Muscle of arm (tissue), 14 donors: ENCODE data around the gene MCEMP1. TPM values are rescaled to one million over a fixed set of nuclear protein-coding genes. Genes with fewer than 3 reads are reported as not detected.
A peak's percentile ranks its signal among the peaks of the same experiment; 100 is the strongest.

ENCODE experiments used
- DNase-seq: peaks from one replicate; pipeline ENCODE4 v3.0.0-alpha.2; 2013
- long read RNA-seq, 11 donors: transcript quantifications; one replicate each; lab custom pipeline, GENCODE V29; 2026
- polyA plus RNA-seq, 12 donors: library from polyadenylated mRNA; unstranded; fragments of 120-200 nt; gene quantifications; one replicate each; pipeline ENCODE4 v1.2.1, GENCODE V29; 2013; ENCODE audit not compliant: insufficient read length in 12 of 12

The MCEMP1 gene, protein sequence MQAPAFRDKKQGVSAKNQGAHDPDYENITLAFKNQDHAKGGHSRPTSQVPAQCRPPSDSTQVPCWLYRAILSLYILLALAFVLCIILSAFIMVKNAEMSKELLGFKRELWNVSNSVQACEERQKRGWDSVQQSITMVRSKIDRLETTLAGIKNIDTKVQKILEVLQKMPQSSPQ
- polyA plus RNA-seq, result under 1 TPM in 6 of 12 donors, not detected in 6; 0.11 to 0.94 (median 0.26) TPM
- long read RNA-seq, donor 1, result 0 reads
- long read RNA-seq, donor 2, result 0 reads
- long read RNA-seq, donor 3, result 0 reads
- long read RNA-seq, donor 4, result 0 reads
- long read RNA-seq, donor 5, result 0 reads
- long read RNA-seq, donor 6, result 0 reads
- long read RNA-seq, donor 7, result 0 reads
- long read RNA-seq, donor 8, result 0 reads
- long read RNA-seq, donor 9, result 0 reads
- long read RNA-seq, donor 10, result 0 reads
- long read RNA-seq, donor 11, result 0 reads

GRCh38 chr19:7676854-7677253, at the start of gene MCEMP1:
Gene MCEMP1 (plus strand): TSS chr19:7677090. CDS start chr19:7677121, 31 bp downstream.
- DNase-seq, result no peak

- DNase-seq, result no peak
Observed at GRCh38 chr19:7627166-7627565, 49.7 kb upstream of the MCEMP1 start.

GRCh38 chr19:7628589-7629311, 48.1 kb upstream of the MCEMP1 start:
- no peak for DNase-seq

DNA sequence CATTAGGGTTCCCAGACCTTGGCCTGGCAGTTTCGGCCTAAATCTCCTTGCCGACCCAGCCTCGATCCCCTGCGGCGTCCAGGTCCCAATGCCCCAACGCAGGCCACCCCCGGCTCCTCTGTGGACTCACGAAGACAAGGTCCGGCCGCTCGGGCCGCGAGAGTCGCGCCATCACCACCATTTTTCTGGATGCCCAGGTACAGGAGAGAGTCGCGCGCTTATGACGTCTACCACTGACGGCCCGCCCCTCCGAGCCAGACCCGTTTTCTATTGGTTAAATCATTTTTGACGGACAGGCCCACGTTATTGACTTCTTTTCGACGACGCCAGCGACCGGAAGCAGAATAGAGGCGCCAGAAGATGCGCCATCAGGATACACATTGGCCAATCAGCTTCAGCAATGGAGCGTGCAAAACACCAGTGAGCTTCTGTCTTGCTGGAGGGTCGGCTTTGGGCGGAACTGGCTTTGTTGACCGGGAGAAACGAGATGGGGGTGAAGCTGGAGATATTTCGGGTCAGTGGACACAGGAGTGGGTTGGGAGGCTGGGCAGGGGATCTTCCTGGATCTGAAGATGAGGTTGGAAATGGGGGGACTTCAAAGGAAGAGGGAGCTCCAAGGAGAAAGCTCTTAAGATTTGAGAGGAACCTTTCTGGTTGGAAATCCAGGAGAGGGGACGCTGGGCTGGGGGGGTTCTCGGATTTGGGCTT, 47.4 kb upstream of the MCEMP1 start, which contains the start of the genes PET100 and XAB2:
PET100 (plus strand) TSS at position 447 of the 708 bp plus-strand sequence; CDS start at position 488, 41 bp downstream.
XAB2 (minus strand) TSS at position 199 of the 708 bp plus-strand sequence; CDS start at position 181, 18 bp downstream.
- peak; percentile 99 for DNase-seq

- no peak for DNase-seq
Observed at GRCh38 chr19:7631577-7631976, 45.3 kb upstream of the MCEMP1 start.

DNA sequence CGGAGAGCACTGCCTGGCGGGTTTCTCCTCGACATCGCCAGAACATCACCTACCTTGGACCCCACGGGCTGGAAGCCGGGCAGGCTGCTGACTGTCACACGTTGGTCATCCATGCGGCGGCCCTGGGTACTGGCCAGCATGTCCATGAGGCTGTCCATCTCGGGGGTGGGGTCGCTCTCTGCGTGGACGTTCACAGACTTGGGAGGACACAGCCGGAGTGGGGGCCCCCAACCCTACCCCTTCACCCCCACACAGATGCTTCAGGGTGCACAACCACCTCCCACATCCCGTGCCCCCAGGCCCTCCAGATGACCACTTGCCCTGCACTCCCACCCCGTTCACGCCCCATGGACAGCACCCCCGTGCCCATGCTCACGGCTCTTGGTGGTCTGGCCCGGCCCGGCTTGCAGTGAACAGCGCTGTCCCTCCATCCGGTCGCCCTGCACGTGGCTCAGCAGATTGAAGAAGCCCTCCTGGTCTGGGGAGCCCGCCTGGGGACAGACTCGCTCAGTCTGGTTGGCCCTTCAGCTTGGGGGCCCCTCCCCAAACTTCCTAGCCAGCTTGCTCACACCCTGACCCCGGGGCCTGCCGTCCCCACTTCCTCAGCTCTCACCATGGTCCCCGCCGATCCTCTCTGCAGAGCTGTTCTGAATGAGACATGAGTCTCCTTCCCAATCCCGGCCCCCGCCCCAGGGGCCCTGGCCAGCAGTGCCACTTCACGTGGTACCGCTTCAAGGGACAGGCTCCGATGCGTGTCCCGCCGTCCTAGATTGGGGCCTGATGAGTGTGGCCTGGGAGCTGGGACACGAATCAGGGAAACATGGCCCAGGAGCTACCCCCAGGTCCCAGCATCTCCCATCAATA, 44.3 kb upstream of the MCEMP1 start:
- DNase-seq, result no peak

DNA sequence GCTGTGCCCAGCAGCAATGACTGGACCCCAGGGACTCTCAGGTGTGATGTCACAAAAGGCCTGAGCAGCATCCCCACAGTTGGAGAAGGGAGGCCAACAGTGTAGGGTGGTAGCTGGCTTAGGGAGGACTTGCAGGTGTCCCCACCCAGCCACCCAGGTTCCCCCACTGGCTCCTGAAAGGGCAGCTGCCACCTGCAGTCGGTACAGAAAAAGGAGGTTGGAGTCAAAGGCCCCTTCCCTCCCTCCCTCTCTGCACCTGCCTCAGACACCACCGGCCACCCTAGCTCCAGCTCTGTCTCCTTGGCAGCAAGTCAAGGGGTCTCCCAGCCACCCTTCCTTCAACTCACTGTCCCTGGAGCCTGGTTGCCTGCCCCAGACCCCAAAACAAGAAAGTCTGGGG, 43.2 kb upstream of the MCEMP1 start, which contains the start of gene PCP2:
PCP2 (minus strand) TSS at position 22 of the 400 bp plus-strand sequence. CDS start 262 bp downstream, outside the sequence.
- DNase-seq, result no peak

DNA sequence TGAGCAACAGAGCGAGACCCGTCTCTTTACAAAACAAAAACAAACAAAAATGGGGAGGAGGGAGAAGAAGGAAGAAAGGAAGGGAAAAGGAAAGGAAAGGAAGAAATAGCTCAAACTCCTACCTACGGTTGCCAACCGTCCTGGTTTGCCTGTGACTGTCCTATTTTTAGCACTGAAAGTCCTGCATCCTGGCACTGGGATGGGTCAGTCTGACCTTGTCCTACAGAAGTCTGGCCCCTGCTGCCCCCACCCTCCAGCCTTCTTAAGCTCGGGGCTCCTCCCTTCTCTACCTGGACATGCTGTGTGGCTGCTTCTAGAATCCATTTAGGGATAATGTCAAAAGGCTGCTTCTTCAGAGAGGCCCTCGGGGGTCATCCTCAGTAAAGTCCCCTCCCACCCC, 41.2 kb upstream of the MCEMP1 start:
- DNase-seq, result no peak

- no peak for DNase-seq
Observed at GRCh38 chr19:7636317-7636690, 40.6 kb upstream of the MCEMP1 start.

GRCh38 chr19:7636691-7637373, 40.1 kb upstream of the MCEMP1 start, which contains the start of gene STXBP2:
Gene STXBP2 (plus strand): TSS chr19:7637110. CDS start chr19:7637150, 40 bp downstream.
- DNase-seq, result no peak

GRCh38 chr19:7637374-7638256, 39.3 kb upstream of the MCEMP1 start:
- no peak for DNase-seq

DNA sequence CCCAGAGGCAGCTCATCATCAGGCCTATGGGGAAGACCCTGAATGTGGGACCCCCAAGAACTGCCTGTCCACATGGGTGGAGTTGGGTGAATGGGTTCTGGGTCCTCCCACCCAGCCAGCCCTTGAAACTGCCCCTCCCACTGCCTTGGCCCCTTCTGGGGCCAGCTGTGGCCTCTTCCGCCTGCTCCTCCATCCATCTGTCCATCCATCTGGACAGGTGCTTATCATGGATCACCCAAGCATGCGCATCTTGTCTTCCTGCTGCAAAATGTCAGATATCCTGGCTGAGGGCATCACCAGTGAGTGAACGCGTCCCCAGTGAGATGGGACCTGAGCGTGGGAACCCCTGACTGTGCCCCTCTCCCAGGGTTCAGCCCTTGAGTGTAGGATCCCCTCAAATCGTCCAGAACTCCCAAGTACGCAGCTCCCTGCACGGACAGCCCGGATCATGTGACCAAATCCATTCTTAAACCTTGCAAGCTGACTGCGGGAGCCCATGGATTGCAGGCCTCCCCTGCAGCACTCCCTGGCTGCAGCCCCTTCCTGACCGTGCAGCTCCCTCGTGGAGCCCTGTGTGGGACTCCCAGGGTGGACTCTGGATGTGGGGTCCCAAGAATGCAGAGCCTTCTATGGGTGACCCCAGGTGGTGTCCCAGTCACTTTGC, 38.0 kb upstream of the MCEMP1 start:
- no peak for DNase-seq

DNA sequence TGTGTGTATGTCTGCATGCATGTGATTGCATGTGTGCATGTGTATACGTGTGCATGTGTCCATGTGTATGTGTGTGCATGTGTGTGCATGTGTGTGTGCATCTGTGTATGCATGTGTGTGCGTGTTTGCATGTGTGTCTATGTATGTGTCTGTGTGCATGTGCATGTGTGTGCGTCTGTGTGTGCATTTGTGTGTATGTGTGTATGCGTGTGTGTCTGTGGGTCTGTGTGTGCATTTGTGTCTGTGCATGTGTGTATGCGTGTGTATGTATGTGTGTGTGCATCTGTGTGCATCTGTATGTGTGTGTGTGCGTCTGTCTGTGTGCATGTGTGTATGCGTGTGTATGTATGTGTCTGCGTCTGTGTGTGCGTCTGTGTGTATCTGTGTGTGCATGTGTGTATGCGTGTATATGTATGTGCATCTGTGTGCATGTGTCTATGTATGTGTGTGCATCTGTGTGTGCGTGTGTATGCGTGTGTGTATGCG, 37.0 kb upstream of the MCEMP1 start:
- DNase-seq, result no peak

- DNase-seq, result no peak
Observed at GRCh38 chr19:7640803-7641202, 36.1 kb upstream of the MCEMP1 start.

- no peak for DNase-seq
Observed at GRCh38 chr19:7641290-7642276, 35.3 kb upstream of the MCEMP1 start.

GRCh38 chr19:7642295-7643030, 34.4 kb upstream of the MCEMP1 start:
- no peak for DNase-seq
